NCI-H748 (cell line): ENCODE results near the gene MMP20.

Source experiments
- DNase-seq: peaks from one replicate; lab custom pipeline; 2025; ENCODE audit not compliant: unreplicated experiment; lab: John Stamatoyannopoulos, UW

Gene MMP20

DNA sequence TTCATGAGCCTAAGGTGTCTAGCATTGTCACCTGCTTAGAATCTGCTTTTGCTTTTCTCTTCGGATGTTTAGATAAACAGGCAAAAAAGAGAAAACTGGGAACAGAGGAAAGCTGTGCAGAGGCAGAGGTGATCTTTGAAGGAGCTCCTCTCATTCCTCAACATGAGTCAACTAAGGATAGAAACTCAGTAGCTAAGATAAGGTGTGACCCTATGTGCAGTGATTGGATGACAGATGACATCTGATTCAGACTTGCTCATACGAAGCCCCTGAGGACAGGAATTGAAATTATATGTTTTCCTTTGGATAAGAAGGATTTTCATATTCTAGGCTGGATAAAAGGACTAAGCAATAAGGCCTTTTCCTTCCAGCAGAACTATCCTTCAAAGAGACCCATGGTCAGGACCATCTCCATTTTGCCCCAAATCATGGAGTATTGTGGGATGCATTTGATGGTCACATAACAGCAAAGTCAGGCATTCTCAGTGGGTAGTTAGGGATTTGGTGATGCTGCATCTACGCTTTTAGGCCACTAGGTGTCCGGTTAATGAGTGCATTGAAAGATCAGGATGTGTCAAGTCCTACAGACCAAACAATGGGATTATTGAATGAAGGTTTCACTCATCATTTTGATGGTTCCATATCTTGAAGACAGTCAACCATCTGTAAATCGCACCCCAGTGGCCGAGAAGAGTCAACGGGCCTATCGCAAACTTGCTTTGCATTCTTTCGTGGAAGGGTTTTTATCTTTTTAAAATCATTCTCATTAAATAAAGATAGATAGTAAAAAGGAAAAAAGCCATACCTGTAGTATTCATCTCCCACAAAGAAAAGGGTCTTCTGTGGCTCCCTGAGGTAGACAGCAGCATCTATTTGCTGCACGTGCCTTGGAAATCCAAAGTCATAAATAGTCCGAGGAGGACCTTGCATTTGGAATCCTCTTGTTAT lies 32.2 kb downstream of the MMP20 start:
- peak; percentile 42 for DNase-seq

DNA sequence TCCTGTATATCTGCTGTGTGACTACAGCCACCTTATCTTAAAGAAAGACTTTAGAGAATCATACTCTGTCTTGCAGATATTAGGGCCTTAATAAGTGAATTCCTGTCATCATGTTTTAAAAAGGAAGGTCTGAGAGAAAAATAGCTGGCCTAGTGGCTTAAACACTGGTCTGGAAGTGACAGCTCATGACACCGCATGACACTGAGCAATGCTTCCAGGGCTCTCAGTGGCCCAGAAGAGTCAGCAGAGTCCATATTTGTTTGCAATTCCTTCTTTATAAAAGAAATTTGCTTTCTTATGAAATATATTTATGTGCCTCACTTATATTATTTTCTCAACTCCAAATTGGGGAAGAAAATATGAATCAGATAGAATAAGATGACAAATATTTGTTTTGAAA lies 33.0 kb downstream of the MMP20 start:
- DNase-seq: no peak

- no peak for DNase-seq
Measured at GRCh38 chr11:102591160-102591718, 33.9 kb downstream of the MMP20 start.

DNA sequence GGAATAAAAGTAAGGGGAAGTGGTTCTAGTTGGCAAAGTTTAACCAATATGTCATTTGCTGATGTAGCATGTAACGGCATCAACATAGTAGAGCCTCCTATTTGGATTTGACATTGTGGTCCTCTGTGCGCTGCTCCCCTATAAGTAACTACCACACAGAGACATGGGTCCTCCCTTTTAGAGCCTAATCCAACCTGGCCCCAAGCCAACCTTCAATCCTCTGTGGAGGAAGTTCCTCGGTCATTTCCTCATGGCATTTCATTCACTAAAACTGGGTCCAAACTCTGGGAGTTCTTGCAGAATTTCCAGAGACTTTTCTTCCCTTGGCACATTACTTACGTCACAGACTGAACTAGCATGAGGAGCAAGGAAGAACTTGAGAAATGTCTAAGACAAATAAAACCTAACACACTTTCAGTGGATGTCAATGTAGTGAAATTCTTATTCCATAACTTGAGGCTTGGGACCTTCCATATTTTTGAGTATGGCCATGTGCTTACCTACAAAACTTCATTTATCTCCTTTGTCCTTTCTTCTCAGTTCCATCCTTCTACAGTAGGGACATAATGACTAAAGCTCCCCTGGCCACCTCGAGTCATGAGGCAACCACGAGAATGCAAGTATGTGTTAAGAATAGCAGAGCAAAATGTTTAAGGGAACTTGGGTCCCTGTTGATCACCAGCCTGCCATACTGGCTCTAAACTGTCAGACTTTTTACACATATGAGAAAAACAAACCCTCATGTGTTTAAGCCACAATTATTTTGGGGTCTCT lies 34.7 kb downstream of the MMP20 start:
- DNase-seq: no peak

GRCh38 chr11:102589047-102589459 lies 36.1 kb downstream of the MMP20 start:
- DNase-seq: no peak

GRCh38 chr11:102587722-102588121 lies 37.4 kb downstream of the MMP20 start:
- no peak for DNase-seq

DNA sequence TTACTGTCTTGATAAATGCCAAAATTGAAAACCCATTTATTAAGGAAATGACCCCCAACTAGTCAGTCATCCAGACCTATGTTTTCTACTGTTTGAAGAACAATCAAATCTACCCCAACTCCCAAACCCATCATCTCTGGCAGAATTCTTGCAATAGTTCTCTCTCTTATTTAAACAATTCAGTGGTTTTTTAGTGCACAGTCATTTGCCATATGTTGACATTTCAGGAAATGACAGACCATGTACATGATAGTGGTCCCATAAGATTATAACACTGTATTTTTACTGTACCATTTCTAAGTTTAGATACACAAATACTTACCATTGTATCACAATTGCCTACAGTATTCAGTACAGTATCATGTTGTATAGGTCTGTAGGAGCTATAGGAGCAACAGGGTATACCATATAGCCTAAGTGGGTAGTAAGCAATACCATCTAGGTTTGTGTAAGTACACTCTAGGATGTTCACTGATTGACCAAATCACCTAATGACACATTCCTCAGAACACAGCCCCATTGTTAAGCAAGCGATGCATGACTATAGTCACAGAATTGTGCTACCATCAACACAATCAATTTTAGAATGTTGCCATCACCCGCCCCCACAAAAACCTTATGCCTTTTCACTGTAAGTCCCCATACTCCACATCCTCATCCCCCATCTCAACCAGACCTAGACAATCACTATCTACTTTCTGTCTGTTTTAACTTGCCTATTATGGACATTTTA lies 41.8 kb downstream of the MMP20 start:
- DNase-seq: no peak

DNA sequence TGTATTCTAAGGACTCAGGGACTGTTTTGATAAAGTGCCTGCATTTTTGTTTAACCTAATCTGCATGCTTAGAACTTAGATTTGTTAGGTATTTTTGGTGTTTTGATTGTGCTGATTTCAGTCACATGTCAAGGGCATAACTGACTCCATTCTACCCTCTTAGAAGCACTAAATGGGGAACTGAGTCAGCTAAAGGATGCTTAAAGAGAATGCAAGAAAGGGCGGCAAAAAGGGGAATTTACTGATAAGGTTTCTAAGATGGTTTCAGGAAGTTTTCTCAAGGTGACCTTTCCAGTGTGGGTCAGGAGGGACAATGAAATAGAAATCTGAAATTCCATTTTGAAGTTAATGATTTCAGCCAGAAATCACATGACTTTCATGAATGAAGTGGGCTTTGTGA lies 43.0 kb downstream of the MMP20 start:
- DNase-seq: no peak

- DNase-seq: no peak
Measured at GRCh38 chr11:102581066-102581465, 44.1 kb downstream of the MMP20 start.

DNA sequence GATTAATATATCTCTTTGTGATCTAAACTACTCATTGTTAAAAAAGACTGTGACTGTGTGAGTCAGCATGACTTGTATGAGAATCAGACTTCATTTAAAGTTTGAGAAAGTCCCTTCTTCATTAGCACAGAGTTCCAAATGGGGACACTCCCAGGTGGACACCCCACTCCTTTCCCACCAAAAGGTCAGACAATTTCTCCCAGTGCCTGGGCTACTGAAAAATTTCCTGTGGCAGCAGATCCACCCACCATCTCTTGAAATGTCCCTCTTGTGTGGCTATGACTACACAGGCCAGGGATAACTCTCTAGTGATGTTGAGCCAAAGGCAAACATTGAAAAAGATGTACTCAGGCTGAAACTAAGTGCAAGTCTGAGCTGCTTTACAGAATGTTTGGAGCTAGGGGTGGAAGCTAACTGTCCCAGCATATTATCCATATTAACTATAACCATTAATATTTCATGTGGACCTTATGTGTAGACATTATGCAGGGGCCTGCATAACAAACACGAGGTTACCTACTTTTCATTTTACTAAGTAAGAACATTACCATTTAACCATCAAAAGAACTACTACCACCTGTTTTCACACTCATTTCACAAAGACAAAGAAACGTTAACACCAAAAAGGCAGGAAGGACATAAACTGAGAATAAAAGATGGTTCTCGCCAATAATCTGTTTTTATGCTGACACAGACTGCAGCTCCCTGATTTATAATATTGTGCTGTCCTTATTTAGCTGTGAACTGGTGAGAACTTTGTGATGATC lies 44.8 kb downstream of the MMP20 start:
- no peak for DNase-seq

GRCh38 chr11:102577723-102578122 lies 47.4 kb downstream of the MMP20 start:
- no peak for DNase-seq

DNA sequence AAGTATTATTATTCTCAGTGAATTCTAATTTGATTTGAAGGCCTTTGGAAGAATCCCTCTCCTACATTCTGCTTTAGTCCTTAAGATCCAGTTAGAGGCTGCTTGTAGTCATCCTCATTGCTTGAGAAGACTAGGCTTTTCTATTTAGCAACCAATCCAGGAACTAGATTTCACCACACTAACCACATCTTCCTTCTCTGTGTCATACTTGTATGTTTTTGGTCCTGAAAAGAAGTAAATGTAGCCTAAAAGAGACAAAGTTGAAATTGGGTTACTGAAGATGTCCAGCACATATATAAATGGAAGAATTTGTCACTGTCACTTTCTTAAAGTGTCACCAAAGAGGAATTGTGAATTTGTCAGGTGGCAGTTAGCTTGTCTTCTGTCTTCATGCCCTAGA lies 48.0 kb downstream of the MMP20 start:
- DNase-seq: no peak

- DNase-seq: no peak
Measured at GRCh38 chr11:102576350-102576749, 48.8 kb downstream of the MMP20 start.

GRCh38 chr11:102575012-102575411 lies 50.1 kb downstream of the MMP20 start:
- no peak for DNase-seq

DNA sequence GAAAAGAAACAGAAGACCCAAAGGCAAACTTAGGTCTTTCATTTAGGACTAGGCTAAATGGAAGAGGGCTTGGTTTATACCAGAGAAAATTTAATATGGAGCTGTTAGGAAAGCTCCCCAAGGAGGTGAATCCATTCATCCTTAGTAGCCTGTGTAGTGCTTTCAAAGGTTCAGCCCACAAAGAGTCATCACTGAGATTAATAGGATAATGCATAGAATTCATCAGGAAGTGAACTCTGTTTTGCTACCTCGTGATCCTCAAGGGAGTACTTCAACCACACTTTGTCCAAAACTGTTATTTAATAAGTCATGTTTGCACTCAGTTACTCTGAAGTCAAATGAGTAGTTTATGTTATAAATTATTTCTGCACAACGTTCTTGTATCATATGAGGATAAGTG lies 51.3 kb downstream of the MMP20 start:
- no peak for DNase-seq

- DNase-seq: no peak
Measured at GRCh38 chr11:102572554-102573220, 52.4 kb downstream of the MMP20 start.

DNA sequence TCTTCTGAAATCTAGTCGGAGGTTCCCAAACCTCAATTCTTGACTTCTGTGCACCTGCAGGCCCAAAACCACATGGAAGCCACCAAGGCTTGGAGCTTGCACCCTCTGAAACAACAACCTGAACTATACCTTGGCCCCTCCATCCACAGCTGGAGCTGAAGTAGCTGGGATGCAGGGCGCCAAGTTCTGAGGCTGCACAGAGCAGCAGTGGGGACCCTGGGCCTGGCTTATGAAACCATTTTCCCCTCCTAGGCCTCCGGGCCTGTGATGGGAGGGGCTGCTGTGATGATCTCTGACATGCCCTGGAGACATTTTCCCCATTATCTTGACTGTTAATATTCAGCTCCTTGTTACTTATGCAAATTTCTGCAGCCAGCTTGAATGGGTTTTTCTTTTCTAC lies 56.3 kb downstream of the MMP20 start:
- DNase-seq: no peak

- no peak for DNase-seq
Measured at GRCh38 chr11:102566112-102566511, 59.0 kb downstream of the MMP20 start.

DNA sequence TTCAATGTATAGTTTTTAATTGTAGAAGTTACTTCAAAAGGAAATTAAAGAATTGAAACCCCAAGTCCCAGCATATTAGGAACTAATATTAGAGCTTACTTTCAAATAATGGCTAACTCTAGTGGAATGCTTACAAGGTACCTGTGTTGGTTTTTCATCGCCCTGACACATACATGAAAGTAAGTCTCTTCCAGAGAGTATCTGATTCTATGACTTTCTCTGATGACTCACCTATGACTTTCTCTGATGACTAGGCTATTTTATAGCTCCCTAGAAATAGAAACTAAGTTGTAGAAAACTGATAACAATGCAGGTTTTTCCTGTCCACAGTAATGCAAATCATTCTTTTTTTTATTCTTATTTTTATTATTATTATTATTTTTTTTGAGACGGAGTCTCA lies 61.0 kb downstream of the MMP20 start:
- no peak for DNase-seq

DNA sequence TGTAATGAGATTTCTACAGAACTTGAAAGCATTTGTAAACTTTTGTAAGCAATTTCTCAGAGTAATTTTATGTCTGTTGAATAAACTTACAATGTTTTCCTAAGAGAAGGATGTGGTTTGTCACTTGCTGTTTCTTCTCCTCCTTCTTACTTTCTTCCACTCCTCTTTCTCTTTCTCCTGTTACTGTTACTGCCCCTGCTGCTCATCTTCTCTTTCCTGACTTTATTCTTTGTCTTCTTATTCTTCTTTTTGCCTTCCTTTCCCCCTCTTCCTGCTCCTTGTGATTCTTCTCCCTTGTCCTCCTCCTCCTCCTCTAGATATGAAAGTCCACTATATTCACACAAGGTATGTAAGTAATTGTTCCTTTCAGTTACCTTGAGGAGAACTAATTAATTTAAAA lies 63.5 kb downstream of the MMP20 start:
- no peak for DNase-seq
